Heart left ventricle (tissue), 13 donors: Measurements from ENCODE around the gene GSX1.

Experiments
- CTCF ChIP-seq, 12 donors: fragments of 200-600 bp; sonication (generic) in 4 of 12; IDR thresholded peaks; one replicate each; pipeline versions ENCODE4 v1.5.0 to v1.8.0; 2018 to 2022; ENCODE audit warnings: antibody characterized with exemption in 12 of 12, mild to moderate bottlenecking in 5 of 12
- POLR2A ChIP-seq, 2 donors: fragments of 450-650 bp; IDR thresholded peaks; one replicate each; pipeline ENCODE4 v1.6.1; 2017; ENCODE audit warnings: antibody characterized with exemption in 2 of 2, mild to moderate bottlenecking in 2 of 2, moderate library complexity in 2 of 2
- donor health status: ischemic (EF 13 %, LVEDD 7.1; RV severe dilation, severe dysfunction).
- donor health status: DM: no; HTN: yes; CAD: no.
- donor health status: DM: no; HTN: no; CAD: no.
- donor health status: ischemic (EF 25% LVEDD 6.9; RV normal size, moderate dysfunction).
- donor health status: ischemic (EF 25% LVEDD 5.7; RV mildly dilated, moderate dysfunction).
- donor health status: ischemic (EF 35%, LVEDD 5.7; RV mildly dilated, moderate dysfunction).
- donor health status: nonischemic (EF 11% LVEDD 7.7; RV severe dilation, severe dysfunction).
- donor health status: DM: yes; HTN: yes; CAD: no.
- donor health status: PGD.
- donor health status: ischemic (EF 29% LVEDD 5.4; RV normal size, mild dysfunction).
- donor health status: nonischemic (EF 23%, LVEDD 6.1; RV moderate dilation, normal function).

GRCh38 chr13:27751953-27752532, 40.2 kb upstream of the GSX1 start:
- TF ChIP-seq POLR2A (IDR thresholded peaks at IDR 0.05) (no peak), CTCF (IDR thresholded peaks at IDR 0.05) (no peak)
